Measurements from ENCODE around the gene KRTAP5-9.

KRTAP5-9 gene

GRCh38 chr11:71505001-71505400, 43.2 kb upstream of the KRTAP5-9 start:
- Histone ChIP-seq H2AFZ (ENCODE audit: low read depth, low read length) (no peak overlapping the region), H3K9ac (ENCODE audit: low read length) (no peak overlapping the region), H3K4me1 (ENCODE audit: control insufficient read depth, insufficient read depth, low read depth, low read length) (peaks cover 4% of the 10 kb centered on the region), H3K4ac (ENCODE audit: low read depth in 1 of 2, low read length in 2 of 2) (no peak overlapping the region), H2BK12ac (ENCODE audit: low read length in 2 of 2) (no peak overlapping the region), H4K91ac (ENCODE audit: low read length) (no peak overlapping the region), H3K4me3 (ENCODE audit: insufficient read depth in 1 of 2, low read depth in 1 of 2, low read length in 2 of 2) (no peak overlapping the region), H3K27ac (ENCODE audit: low read length, poor library complexity, severe bottlenecking) (no peak overlapping the region), H2BK120ac (ENCODE audit: low read depth, low read length) (no peak overlapping the region), H3K14ac (ENCODE audit: low read length in 2 of 2) (no peak overlapping the region), H3K18ac (ENCODE audit: low read depth in 1 of 2, low read length in 2 of 2) (no peak overlapping the region), H2BK15ac (ENCODE audit: low read depth, poor library complexity, severe bottlenecking) (no peak overlapping the region), H2BK5ac (ENCODE audit: low read depth, low read length, poor library complexity, severe bottlenecking) (no peak overlapping the region), H2AK5ac (ENCODE audit: low read length, severe bottlenecking) (no peak overlapping the region), H3K36me3 (ENCODE audit: control insufficient read depth in 1 of 2, insufficient read depth in 2 of 2, low read depth in 1 of 2, low read length in 2 of 2) (peaks cover 50 to 59% of the 10 kb centered on the region in 2 experiments), H3K23ac (ENCODE audit: low read length in 2 of 2) (no peak overlapping the region), H3K4me2 (ENCODE audit: low read length, poor library complexity, severe bottlenecking) (no peak overlapping the region), H3K27me3 (ENCODE audit: control insufficient read depth in 1 of 2, insufficient read depth in 1 of 2, low read length in 2 of 2) (no peaks in the 10 kb centered on the region), H3K9me3 (ENCODE audit: control insufficient read depth, low read length) (peaks cover 7% of the 10 kb centered on the region), H4K8ac (ENCODE audit: low read length) (no peak overlapping the region), H3K79me1 (replicated peaks; ENCODE audit: low read length, poor library complexity, severe bottlenecking) (peaks cover 11% of the 10 kb centered on the region)
- 94% methylated on average over 2 of the region's 2 CpGs for WGBS
- DNase-seq: no peak

- no peak overlapping the region for H4K8ac ChIP-seq (ENCODE audit: low read length)
- no peak overlapping the region for H3K14ac ChIP-seq (ENCODE audit: low read length in 2 of 2)
- H3K9ac ChIP-seq (ENCODE audit: low read length): no peak overlapping the region
- no peak overlapping the region for H3K4me2 ChIP-seq (ENCODE audit: low read length, poor library complexity, severe bottlenecking)
- no peak for DNase-seq
- peaks cover 3% of the 10 kb centered on the region for H3K4me1 ChIP-seq (ENCODE audit: control insufficient read depth, insufficient read depth, low read depth, low read length)
- H2BK15ac ChIP-seq (ENCODE audit: low read depth, poor library complexity, severe bottlenecking): no peak overlapping the region
- 74% methylated on average over 9 of the region's 9 CpGs for WGBS
- no peak overlapping the region for H3K4me3 ChIP-seq (ENCODE audit: insufficient read depth in 1 of 2, low read depth in 1 of 2, low read length in 2 of 2)
- H3K27me3 ChIP-seq (ENCODE audit: control insufficient read depth in 1 of 2, insufficient read depth in 1 of 2, low read length in 2 of 2): no peaks in the 10 kb centered on the region
- H2BK12ac ChIP-seq (ENCODE audit: low read length in 2 of 2): no peak overlapping the region
- H3K4ac ChIP-seq (ENCODE audit: low read depth in 1 of 2, low read length in 2 of 2): no peak overlapping the region
- H3K36me3 ChIP-seq (ENCODE audit: control insufficient read depth in 1 of 2, insufficient read depth in 2 of 2, low read depth in 1 of 2, low read length in 2 of 2): peaks cover 43 to 52% of the 10 kb centered on the region in 2 experiments
- H3K18ac ChIP-seq (ENCODE audit: low read depth in 1 of 2, low read length in 2 of 2): no peak overlapping the region
- H3K9me3 ChIP-seq (ENCODE audit: control insufficient read depth, low read length): peaks cover 15% of the 10 kb centered on the region
- H4K91ac ChIP-seq (ENCODE audit: low read length): no peak overlapping the region
- peaks cover 11% of the 10 kb centered on the region for H3K79me1 ChIP-seq (replicated peaks; ENCODE audit: low read length, poor library complexity, severe bottlenecking)
- no peak overlapping the region for H3K23ac ChIP-seq (ENCODE audit: low read length in 2 of 2)
- H2AFZ ChIP-seq (ENCODE audit: low read depth, low read length): no peak overlapping the region
- no peak overlapping the region for H2BK5ac ChIP-seq (ENCODE audit: low read depth, low read length, poor library complexity, severe bottlenecking)
- H3K27ac ChIP-seq (ENCODE audit: low read length, poor library complexity, severe bottlenecking): no peak overlapping the region
- no peak overlapping the region for H2BK120ac ChIP-seq (ENCODE audit: low read depth, low read length)
- H2AK5ac ChIP-seq (ENCODE audit: low read length, severe bottlenecking): no peak overlapping the region
Measured at GRCh38 chr11:71505781-71506180, 42.4 kb upstream of the KRTAP5-9 start.

GRCh38 chr11:71507102-71507501, 41.1 kb upstream of the KRTAP5-9 start:
- no peak overlapping the region for H2BK5ac ChIP-seq (ENCODE audit: low read depth, low read length, poor library complexity, severe bottlenecking)
- H3K4me1 ChIP-seq (ENCODE audit: control insufficient read depth, insufficient read depth, low read depth, low read length): peaks cover 3% of the 10 kb centered on the region
- H3K9ac ChIP-seq (ENCODE audit: low read length): no peak overlapping the region
- H3K18ac ChIP-seq (ENCODE audit: low read depth in 1 of 2, low read length in 2 of 2): no peak overlapping the region
- no peak overlapping the region for H3K4me2 ChIP-seq (ENCODE audit: low read length, poor library complexity, severe bottlenecking)
- no peak overlapping the region for H2BK12ac ChIP-seq (ENCODE audit: low read length in 2 of 2)
- no peak overlapping the region for H3K4me3 ChIP-seq (ENCODE audit: insufficient read depth in 1 of 2, low read depth in 1 of 2, low read length in 2 of 2)
- H3K27me3 ChIP-seq (ENCODE audit: control insufficient read depth in 1 of 2, insufficient read depth in 1 of 2, low read length in 2 of 2): no peaks in the 10 kb centered on the region
- H3K27ac ChIP-seq (ENCODE audit: low read length, poor library complexity, severe bottlenecking): no peak overlapping the region
- no peak overlapping the region for H2AFZ ChIP-seq (ENCODE audit: low read depth, low read length)
- H2AK5ac ChIP-seq (ENCODE audit: low read length, severe bottlenecking): no peak overlapping the region
- H4K91ac ChIP-seq (ENCODE audit: low read length): no peak overlapping the region
- H3K79me1 ChIP-seq (replicated peaks; ENCODE audit: low read length, poor library complexity, severe bottlenecking): peaks cover 2% of the 10 kb centered on the region
- H3K9me3 ChIP-seq (ENCODE audit: control insufficient read depth, low read length): peaks cover 15% of the 10 kb centered on the region
- 93% methylated on average over 5 of the region's 5 CpGs for WGBS
- no peak overlapping the region for H2BK120ac ChIP-seq (ENCODE audit: low read depth, low read length)
- H4K8ac ChIP-seq (ENCODE audit: low read length): no peak overlapping the region
- no peak overlapping the region for H3K14ac ChIP-seq (ENCODE audit: low read length in 2 of 2)
- no peak for DNase-seq
- H3K4ac ChIP-seq (ENCODE audit: low read depth in 1 of 2, low read length in 2 of 2): no peak overlapping the region
- H3K23ac ChIP-seq (ENCODE audit: low read length in 2 of 2): no peak overlapping the region
- peaks cover 29 to 42% of the 10 kb centered on the region in 2 experiments for H3K36me3 ChIP-seq (ENCODE audit: control insufficient read depth in 1 of 2, insufficient read depth in 2 of 2, low read depth in 1 of 2, low read length in 2 of 2)
- no peak overlapping the region for H2BK15ac ChIP-seq (ENCODE audit: low read depth, poor library complexity, severe bottlenecking)

- H2BK15ac ChIP-seq (ENCODE audit: low read depth, poor library complexity, severe bottlenecking): no peak overlapping the region
- no peak overlapping the region for H2BK120ac ChIP-seq (ENCODE audit: low read depth, low read length)
- WGBS: 95% methylated on average over 55 of the region's 55 CpGs
- no peak overlapping the region for H4K91ac ChIP-seq (ENCODE audit: low read length)
- no peaks in the 10 kb centered on the region for H3K79me1 ChIP-seq (replicated peaks; ENCODE audit: low read length, poor library complexity, severe bottlenecking)
- no peak overlapping the region for H3K14ac ChIP-seq (ENCODE audit: low read length in 2 of 2)
- no peaks in the 10 kb centered on the region for H3K27me3 ChIP-seq (ENCODE audit: control insufficient read depth in 1 of 2, insufficient read depth in 1 of 2, low read length in 2 of 2)
- no peak overlapping the region for H3K9ac ChIP-seq (ENCODE audit: low read length)
- H3K36me3 ChIP-seq (ENCODE audit: control insufficient read depth in 1 of 2, insufficient read depth in 2 of 2, low read depth in 1 of 2, low read length in 2 of 2): peaks cover 0 to 7% of the 10 kb centered on the region in 2 experiments
- no peak overlapping the region for H3K4ac ChIP-seq (ENCODE audit: low read depth in 1 of 2, low read length in 2 of 2)
- H3K4me2 ChIP-seq (ENCODE audit: low read length, poor library complexity, severe bottlenecking): no peak overlapping the region
- H2BK12ac ChIP-seq (ENCODE audit: low read length in 2 of 2): no peak overlapping the region
- H3K4me3 ChIP-seq (ENCODE audit: insufficient read depth in 1 of 2, low read depth in 1 of 2, low read length in 2 of 2): no peak overlapping the region
- H4K8ac ChIP-seq (ENCODE audit: low read length): no peak overlapping the region
- no peak overlapping the region for H3K18ac ChIP-seq (ENCODE audit: low read depth in 1 of 2, low read length in 2 of 2)
- no peak overlapping the region for H3K27ac ChIP-seq (ENCODE audit: low read length, poor library complexity, severe bottlenecking)
- DNase-seq: no peak
- peaks cover 3% of the 10 kb centered on the region for H3K9me3 ChIP-seq (ENCODE audit: control insufficient read depth, low read length)
- H2AFZ ChIP-seq (ENCODE audit: low read depth, low read length): no peak overlapping the region
- no peak overlapping the region for H3K23ac ChIP-seq (ENCODE audit: low read length in 2 of 2)
- no peak overlapping the region for H2AK5ac ChIP-seq (ENCODE audit: low read length, severe bottlenecking)
- no peaks in the 10 kb centered on the region for H3K4me1 ChIP-seq (ENCODE audit: control insufficient read depth, insufficient read depth, low read depth, low read length)
- H2BK5ac ChIP-seq (ENCODE audit: low read depth, low read length, poor library complexity, severe bottlenecking): no peak overlapping the region
Measured at GRCh38 chr11:71518506-71519471, 29.4 kb upstream of the KRTAP5-9 start.
